Stimulated activated CD4-positive, alpha-beta T cell treated with anti-CD3 and anti-CD28 coated beads, TNF-alpha, amount 100 ng/mL, for 48 hours (primary cell): Measurements from ENCODE around the gene CABP1.
A peak's percentile ranks its signal among the peaks of the same experiment; 100 is the strongest.

Source experiments
- DNase-seq, 3 donors: peaks; one replicate each; pipeline ENCODE4 v3.0.0-alpha.2; 2020; ENCODE audit warnings: low read depth in 3 of 3

Gene CABP1

DNA sequence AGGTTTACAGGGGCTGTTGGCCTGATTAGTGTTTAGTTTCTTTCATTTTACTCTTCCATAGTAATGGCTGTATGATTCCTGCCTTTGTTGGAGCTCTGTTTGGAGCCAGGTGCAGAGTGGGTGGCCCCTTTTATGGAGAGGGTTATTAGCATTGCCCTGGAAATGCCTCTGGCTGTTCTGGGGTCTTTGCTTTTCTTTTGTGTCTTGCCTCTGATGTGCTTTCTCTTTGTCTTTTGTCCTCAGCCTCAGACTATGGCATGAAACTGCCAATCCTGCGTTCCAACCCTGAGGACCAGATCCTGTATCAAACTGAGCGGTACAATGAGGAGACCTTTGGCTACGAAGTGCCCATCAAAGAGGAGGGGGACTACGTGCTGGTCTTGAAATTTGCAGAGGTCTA is 53.4 kb downstream of the CABP1 start:
- no peak for DNase-seq

GRCh38 chr12:120696626-120697025 is 56.2 kb downstream of the CABP1 start:
- DNase-seq, result no peak

DNA sequence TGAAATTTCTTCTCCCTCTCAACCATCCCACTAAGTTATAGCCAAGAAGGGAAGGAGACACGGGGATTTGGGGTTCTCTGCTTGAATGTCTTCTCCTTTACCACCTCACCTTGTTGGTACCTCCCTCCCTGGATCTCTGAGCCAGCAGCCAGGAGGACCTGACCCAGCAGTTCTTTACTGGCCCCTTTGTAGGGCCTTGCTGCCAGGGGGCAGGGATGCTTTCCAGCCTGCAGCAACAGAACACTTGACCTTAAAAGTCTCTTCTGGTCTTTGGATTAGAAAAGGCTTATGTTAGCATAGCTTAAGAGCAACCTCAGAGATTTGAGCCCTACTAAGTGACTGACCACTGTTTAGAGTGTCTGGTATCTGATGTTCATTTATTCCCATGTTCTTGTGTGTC is 56.9 kb downstream of the CABP1 start:
- DNase-seq, result no peak

DNA sequence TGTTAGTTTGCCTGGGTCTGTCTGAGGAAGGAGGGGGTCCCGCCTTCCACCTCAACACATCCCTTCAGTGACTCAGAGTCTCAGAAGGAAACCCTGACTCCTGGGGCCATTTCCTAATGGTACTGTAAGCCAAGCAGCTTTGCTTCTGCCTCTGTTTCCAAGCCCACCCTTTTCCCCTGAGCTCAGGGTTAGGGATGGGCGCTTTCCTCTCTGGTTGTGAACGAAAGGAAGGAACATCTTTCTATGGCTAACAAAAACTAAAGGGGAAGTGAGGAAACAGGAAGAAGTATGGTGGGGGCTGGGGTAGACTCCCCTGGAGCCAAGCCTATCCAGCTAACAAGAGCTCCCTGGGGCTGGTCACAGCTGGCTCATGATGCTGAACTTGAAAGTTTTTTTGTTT is 58.2 kb downstream of the CABP1 start:
- no peak for DNase-seq

GRCh38 chr12:120699553-120699952 is 59.1 kb downstream of the CABP1 start:
- no peak for DNase-seq

DNA sequence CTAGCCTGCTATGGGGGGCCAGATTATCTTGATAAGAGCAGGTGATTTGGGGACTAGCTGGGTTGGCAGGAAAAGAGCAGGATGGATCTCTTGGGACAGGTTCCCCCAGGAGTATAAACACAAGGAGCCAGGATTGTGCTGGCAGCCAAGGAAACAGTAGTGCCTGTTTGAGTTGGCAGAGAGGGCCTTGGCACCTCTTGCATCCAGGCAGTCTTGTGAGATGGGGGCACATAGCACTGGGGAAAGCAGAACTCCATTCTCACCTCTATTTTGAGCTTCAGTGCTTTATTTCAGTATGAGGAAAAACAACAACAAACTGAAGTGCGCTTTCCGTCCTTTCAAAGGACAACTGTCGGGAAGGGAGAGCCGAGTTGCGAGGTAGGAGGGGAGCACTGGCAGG is 60.5 kb downstream of the CABP1 start:
- DNase-seq, result no peak

- no peak for DNase-seq
Observed at GRCh38 chr12:120702637-120703036, 62.2 kb downstream of the CABP1 start.

DNA sequence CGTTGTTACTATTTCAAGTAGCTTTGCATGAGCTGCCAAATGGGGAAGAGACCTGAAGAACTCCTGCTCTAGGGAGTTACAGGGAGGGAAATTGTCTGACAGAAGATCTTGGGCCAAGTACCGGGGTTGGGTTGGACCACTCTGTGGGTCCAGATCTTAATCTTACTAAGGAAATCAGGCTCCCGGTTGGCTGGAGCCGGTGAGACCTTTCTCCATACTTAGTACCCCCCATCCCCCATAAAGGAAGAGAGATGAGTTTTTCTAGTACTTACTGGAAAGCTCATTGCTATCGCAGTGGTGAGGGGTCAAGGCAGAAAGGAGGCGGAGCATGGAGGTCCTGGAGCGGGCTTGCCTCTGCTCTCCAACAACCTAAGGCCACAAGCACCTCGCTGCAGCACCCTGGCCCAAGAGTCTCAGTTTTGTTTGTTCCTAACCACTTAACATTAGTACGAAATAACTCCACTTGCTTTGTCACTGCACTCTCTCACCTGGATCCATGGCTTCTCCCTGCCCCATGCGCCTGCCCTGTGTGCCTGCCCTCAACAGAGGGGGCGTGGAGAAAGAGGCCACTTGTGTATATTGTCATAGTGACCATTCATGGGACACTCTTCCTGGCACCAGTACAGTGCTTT is 63.0 kb downstream of the CABP1 start:
- no peak for DNase-seq

- no peak for DNase-seq
Observed at GRCh38 chr12:120705618-120706017, 65.2 kb downstream of the CABP1 start.

GRCh38 chr12:120706029-120706428 is 65.6 kb downstream of the CABP1 start:
- no peak for DNase-seq

GRCh38 chr12:120708651-120709050 is 68.2 kb downstream of the CABP1 start:
- no peak for DNase-seq

DNA sequence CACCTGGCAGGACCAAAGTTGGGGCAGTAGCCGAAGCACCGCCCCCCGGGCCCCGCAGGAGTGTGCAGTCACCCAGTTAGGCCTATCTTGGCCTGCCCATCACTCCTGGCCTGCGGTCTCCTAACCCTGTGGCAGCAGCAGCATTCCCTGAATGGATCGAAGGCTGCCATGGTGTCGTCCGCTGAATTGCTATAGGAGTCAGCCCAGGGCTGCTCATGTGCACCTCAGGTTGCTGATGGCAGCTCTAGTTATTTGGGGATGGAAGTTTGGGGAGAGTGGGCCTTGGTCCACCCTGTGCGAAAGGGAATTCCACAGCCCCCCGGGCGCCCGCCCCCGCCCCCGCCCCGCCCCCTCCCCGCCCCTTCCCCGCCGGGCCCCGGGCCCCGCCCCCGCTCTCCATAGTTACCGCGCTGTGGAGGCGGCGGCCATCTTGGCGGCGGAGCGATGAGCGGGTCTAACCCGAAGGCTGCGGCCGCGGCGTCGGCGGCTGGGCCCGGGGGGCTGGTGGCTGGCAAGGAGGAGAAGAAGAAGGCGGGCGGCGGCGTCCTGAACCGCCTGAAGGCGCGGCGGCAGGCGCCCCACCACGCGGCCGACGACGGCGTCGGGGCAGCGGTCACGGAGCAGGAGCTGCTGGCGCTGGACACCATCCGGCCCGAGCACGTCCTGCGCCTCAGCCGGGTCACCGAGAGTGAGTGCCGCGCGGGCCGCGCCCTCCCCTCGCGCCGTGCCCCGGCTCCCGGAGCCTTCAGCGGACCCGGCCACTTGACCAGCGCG is 69.8 kb downstream of the CABP1 start, which contains the start of gene UNC119B:
TSS of gene UNC119B (plus strand) at position 428 of the 774 bp plus-strand sequence. CDS start at position 445, 17 bp downstream.
- DNase-seq, result peak; percentile 51 to 71 (median 52)

DNA sequence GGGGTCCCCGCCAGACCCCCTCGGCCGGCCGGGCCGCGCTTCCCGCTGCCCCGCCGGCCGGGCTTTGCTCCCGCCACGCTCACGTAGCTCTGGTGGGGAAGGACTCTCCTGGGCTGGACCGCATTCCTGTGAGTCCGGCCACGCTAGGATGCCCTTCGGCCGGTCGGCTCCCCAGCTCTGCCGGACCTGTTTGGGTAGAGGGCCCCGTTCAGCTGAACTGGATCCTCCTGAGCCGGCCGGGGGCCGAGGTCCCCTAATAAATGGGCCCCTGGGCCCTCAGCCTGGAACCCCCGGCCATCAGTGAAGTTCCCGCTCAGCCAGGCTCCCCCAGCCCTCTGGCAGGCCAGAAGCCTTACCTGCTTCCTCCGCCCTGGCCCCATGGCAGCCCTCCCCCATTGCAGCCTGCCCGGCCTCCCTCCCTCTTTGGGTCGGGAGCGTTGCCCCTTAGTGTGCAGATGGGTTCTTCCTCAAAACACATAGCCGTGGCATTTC is 70.4 kb downstream of the CABP1 start:
- no peak for DNase-seq

GRCh38 chr12:120711411-120711810 is 71.0 kb downstream of the CABP1 start:
- no peak for DNase-seq

- no peak for DNase-seq
Observed at GRCh38 chr12:120712610-120713009, 72.2 kb downstream of the CABP1 start.

DNA sequence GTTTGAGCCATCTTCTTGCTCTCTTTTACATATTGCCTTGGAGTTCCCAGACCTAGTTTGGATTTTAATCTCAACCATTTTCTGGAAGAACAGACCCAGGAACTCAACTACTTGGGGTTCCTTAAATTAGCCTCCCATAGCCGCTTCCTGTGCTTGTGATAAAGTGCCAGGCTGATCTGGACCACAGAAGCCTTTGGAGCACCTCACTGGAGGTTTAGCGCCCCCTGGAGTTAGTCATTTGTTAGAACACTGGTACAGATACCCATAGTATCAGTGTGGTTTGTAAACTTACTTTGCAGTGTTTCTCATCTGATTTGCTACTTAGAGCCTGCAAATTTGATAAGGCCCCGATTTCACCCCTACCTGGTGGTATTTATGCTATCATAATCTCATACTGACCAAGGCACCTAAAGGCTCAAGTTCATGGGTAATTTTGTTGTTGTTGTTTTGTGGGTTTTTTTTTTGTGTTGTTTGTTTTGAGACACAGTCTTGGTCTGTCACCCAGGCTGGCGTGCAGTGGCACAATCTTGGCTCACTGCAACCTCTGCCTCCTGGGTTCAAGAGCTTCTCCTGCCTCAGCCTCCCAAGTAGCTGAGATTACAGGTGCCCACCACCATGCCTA is 73.5 kb downstream of the CABP1 start:
- peak; percentile 34 to 85 (median 72) for DNase-seq
